ENCODE data around the gene SYNJ2. TPM values are rescaled to one million over a fixed set of nuclear protein-coding genes. Genes with fewer than 3 reads are reported as not detected.
A peak's percentile ranks its signal among the peaks of the same experiment; 100 is the strongest.

The SYNJ2 gene
- polyA plus RNA-seq, 6 donors from 2014 or later, result 2.4 to 9.5 (median 4.7) TPM

DNA sequence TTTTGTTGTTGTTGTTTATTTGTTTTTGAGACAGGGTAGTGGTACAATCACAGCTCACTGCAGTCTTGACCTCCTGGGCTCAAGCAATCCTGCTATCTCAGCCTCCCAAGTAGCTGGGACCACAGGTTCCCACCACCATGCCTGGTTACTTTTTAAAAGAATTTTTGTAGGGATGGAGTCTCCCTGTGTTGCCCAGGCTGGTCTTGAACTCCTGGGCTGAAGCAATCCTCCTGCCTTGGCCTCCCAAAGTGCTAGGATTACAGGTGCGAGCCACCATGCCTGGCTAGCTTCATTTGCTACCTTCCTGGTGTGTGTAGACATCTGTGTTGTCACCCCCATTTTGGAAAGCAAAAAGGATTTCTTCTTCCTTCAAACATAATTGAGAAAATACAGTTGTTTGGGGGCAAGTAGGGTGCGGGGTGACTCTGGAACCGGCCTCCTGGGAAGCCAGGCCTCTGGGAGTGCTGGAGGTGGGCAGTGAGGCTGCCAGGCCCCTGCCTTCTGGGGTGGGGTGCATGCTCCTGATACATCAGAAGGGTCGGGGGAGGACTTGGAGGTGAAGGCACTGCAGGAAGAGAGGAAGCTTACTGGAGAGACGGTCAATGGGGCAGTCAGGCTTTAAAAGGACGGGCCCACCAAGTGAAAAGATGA, 28.4 kb downstream of the SYNJ2 start:
- Mint-ChIP-seq H3K27me3 (no peaks in the 10 kb centered on the region), H3K9me3 (peaks cover 0 to 1% (median 0%) of the 10 kb centered on the region in 7 donors), H3K27ac (peak overlapping the region in 1 of 6 donors; percentile 59), H3K36me3 (peaks cover 0 to 5% of the 10 kb centered on the region in 2 donors), H3K4me1 (peaks cover 39 to 59% (median 49%) of the 10 kb centered on the region in 3 donors), H3K4me3 (peak overlapping the region in 3 of 8 donors; percentile 11 to 30 (median 22))
- DNase-seq, result no peak
- ATAC-seq (ENCODE audit: low read depth in 2 of 2), result no peak

DNA sequence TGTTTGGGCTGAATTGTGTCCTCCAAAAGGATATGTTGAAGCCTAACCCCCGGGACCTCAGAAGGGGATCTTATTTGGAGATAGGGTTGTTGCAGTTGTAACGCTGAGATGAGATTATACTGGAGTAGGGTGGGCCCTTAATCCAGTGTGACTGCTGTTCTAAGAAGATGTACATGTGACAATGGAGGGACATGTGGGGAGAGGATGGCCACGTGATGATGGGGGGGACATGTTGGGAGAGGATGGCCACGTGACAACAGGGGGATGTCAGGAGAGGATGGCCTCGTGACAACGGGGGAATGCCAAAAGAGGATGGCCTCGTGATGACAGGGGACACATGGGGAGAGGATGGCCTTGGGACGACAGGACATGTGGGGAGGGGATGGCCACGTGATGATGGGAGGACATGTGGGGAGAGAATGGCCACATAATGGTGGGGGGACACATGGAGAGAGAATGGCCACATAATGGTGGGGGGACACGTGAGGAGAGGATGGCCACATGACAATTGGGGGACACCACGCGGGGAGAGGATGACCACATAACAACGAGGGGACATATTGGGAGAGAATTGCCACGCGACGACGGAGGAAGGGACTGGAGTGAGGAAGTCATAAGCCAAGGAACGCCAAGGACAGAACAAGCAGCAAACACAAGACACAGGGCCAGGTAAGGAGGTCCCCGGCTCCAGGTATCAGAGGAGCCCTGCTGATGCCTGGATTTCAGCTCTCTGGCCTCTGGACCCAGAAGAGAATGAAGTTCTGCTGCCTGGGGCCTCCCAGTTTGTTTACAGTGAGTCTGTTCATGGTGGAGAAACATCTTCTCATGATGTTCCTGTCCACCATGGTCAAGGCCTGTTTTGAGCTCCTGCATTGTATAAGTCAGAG, 29.2 kb downstream of the SYNJ2 start:
- Mint-ChIP-seq H3K27ac (peak overlapping the region in 3 of 6 donors; percentile 36 to 59 (median 59)), H3K36me3 (peaks cover 0 to 5% of the 10 kb centered on the region in 2 donors), H3K4me1 (peaks cover 40 to 59% (median 48%) of the 10 kb centered on the region in 3 donors), H3K27me3 (no peaks in the 10 kb centered on the region), H3K4me3 (peak overlapping the region in 3 of 8 donors; percentile 7 to 44 (median 11)), H3K9me3 (peaks cover 0 to 1% (median 0%) of the 10 kb centered on the region in 7 donors)
- ATAC-seq (ENCODE audit: low read depth in 2 of 2) (no peak), DNase-seq (no peak)

DNA sequence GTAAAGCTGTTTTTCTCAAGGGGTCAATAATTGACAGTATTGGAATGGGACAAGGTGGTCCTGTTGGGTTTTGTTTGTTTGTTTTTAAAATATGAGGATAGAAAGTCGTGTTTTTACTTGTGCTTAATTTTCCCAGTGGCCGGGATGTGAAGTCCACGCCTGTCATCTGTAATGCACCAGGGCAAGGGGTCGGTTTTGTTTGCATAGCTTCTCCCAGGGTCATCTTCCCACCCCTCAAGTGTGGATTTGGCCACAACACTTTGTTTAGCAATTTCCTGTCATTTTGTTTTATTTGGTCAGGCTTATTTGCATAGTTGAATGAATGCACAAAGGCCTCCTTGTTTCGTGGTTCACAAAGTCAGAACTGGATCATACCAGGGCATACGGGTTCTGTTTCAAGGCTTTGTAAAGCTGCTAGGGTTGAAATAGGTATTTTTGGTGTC, 29.8 kb downstream of the SYNJ2 start:
- no peaks in the 10 kb centered on the region for H3K9me3 Mint-ChIP-seq
- no peak for ATAC-seq (ENCODE audit: low read depth in 2 of 2)
- H3K36me3 Mint-ChIP-seq, result no peaks in the 10 kb centered on the region
- H3K4me3 Mint-ChIP-seq, result peak overlapping the region in 1 of 8 donors; percentile 41
- peak overlapping the region in 3 of 6 donors; percentile 36 to 63 (median 59) for H3K27ac Mint-ChIP-seq
- DNase-seq, result no peak
- peaks cover 40 to 52% (median 41%) of the 10 kb centered on the region in 3 donors for H3K4me1 Mint-ChIP-seq
- H3K27me3 Mint-ChIP-seq, result no peaks in the 10 kb centered on the region

DNA sequence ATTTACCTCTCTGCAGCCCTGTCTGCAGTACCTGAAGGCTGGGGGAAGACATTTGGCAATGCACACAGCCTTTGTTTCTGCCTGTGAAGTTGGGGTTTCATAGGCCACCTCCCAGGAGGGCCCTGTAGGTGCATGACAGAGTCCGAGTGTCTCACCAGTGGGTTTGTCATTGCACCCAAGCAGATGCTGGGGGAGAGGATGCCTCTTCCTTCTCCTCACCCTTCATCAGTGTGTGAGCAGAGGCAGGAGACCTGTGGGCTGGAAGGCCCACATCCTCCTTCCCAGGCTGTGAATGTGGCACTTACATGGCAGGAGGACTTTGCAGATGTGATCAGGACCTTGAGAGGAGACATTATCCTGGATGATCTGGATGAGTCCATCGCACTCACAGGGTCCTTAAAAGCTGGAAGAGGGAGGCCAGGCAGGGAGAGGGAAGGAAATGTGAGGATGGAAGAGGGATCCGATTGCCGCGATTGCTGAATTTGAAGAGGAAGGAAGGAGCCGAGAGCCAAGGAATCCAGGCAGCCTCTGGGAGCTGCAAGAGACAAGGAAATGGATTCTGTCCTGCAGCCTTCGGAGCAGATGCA, 30.4 kb downstream of the SYNJ2 start:
- Mint-ChIP-seq H3K4me1 (peaks cover 40 to 51% (median 41%) of the 10 kb centered on the region in 3 donors), H3K27ac (peak overlapping the region in 2 of 6 donors; percentile 8 to 59), H3K36me3 (no peaks in the 10 kb centered on the region), H3K27me3 (no peaks in the 10 kb centered on the region), H3K9me3 (no peaks in the 10 kb centered on the region), H3K4me3 (peak overlapping the region in 1 of 8 donors; percentile 4)
- ATAC-seq (ENCODE audit: low read depth in 2 of 2), result no peak
- DNase-seq, result no peak

DNA sequence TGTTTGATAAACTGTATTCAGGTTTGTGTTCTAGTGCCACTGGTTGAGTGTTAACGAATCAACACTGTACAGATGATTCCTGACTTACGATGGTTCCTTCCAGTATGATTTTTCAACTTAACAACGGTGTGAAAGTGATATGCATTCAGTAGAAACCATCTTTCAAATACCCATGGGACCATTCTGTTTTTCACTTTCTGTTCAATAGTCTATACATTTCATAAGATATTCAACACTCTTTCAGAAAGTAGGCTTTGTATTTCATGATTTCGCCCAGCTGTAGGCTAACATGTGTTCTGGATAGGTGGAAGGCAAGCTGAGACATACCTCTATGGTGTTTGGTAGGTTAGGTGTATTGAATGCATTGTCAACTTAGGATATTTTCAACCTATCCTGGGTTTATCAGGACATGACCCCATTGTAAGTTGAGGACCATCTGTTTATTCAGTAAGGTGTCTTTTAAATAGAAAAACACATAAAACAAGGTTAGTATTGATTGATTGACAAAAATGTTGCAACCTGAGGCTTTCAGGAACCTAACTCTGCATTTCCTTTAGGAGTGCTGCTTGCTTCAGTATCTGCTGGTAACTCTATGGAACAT, 32.3 kb downstream of the SYNJ2 start:
- peak overlapping the region in 1 of 6 donors; percentile 38 for H3K27ac Mint-ChIP-seq

DNA sequence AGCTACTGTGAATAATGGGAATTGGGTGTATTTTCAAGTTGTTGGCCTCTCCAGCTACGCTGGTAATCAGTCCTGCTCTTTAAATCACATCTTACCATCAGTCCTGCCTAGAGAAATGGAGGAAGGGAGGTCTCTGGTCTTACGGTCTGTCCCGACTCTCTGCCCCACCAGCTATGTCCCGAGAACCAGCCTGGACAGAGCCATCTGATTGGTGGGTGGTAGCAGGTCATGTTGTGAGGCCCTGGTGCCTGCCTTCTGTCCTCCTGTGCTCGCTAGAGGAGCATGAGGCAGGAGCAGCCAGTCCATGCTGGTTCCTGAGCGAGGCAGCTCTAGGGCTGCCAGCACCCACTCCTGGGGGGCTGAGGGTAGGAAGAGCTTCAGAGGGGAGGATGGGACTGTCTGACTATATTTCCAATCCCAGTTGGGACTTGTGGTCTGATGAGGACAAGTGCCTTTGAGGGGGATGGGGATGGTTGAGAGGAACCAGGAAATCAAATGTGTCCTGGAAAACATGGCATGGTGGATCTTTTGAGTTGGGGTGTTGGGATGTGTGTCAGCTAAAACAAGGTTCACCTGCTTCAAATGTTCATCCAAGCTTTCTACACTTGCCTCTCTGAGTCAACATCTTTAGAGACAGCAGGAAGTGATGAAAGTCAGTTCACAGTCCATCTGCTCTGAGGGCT, 33.0 kb downstream of the SYNJ2 start:
- Mint-ChIP-seq H3K27ac (peak overlapping the region in 3 of 6 donors; percentile 22 to 54 (median 38)), H3K4me3 (no peak overlapping the region), H3K9me3 (no peaks in the 10 kb centered on the region), H3K4me1 (peaks cover 30 to 36% (median 33%) of the 10 kb centered on the region in 3 donors), H3K36me3 (no peaks in the 10 kb centered on the region), H3K27me3 (no peaks in the 10 kb centered on the region)
- ATAC-seq (ENCODE audit: low read depth in 2 of 2) (no peak), DNase-seq (no peak)

More for the DNA sequence above, 32.3 kb downstream of the SYNJ2 start:
- Mint-ChIP-seq H3K27me3 (no peaks in the 10 kb centered on the region), H3K4me3 (no peak overlapping the region), H3K36me3 (no peaks in the 10 kb centered on the region), H3K4me1 (peaks cover 36 to 43% (median 38%) of the 10 kb centered on the region in 3 donors), H3K9me3 (no peaks in the 10 kb centered on the region)
- DNase-seq (no peak), ATAC-seq (ENCODE audit: low read depth in 2 of 2) (no peak)

DNA sequence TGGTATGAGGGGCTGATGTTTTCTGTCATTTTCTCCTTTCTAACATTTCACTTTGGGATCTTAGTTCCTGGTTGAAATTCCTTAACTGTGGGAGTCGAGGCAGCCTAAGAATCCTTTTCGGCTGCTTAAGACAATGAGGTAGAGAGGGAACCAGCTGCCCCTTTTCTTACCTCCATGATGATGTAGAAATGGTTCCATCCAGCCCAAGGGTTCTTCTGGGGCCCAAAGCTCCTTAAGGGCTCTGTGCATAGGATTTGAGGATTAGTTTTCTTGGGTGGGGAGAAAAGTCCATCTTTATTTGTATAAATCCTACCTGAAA, 33.5 kb downstream of the SYNJ2 start:
- peaks cover 25 to 37% (median 36%) of the 10 kb centered on the region in 3 donors for H3K4me1 Mint-ChIP-seq
- DNase-seq (no peak), ATAC-seq (ENCODE audit: low read depth in 2 of 2) (no peak)
- H3K27ac Mint-ChIP-seq, result peak overlapping the region in 1 of 6 donors; percentile 22
- H3K9me3 Mint-ChIP-seq, result no peaks in the 10 kb centered on the region
- peaks cover 0 to 5% of the 10 kb centered on the region in 2 donors for H3K36me3 Mint-ChIP-seq
- no peak overlapping the region for H3K4me3 Mint-ChIP-seq
- no peaks in the 10 kb centered on the region for H3K27me3 Mint-ChIP-seq

DNA sequence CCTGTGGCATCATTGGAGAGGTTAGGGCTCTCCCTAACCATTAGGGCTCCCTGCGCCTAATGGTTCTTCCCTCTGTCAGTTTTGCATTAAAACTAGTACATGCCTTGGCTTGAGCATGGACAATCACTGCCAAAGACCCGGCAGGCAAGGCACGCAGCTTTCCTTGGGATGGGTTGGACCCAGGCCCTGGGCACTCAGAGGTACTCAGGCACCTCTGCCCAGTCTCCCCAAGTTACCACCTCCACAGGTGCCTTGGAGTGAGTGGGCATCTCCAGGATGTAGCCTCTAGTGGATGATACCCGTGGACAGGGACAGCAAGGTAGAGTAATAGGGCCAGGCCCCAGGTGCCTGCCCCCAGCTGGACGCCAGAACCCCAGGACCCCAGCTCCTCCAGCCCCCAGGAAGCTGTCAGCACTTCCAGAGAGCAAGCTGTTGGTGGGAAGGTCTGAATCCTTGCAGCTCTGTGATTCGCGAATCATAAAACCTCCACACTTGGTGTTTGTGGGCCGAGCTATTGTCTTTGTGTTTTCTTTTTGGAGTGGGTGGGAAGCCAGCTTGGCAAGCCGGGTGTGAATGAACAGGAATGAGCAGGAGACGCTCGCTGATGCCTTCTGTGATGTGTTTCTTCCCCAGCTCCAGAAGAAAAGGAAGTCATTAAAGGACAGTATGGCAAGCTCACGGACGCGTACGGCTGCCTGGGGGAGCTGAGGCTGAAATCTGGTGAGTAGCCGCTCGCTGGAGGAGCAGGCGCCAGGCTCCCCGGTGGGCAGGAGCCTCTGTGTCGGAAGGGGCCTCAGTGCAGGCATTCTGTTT, 35.1 kb downstream of the SYNJ2 start:
- ATAC-seq (ENCODE audit: low read depth in 2 of 2) (no peak), DNase-seq (no peak)
- Mint-ChIP-seq H3K9me3 (no peaks in the 10 kb centered on the region), H3K4me1 (peaks cover 10 to 25% (median 25%) of the 10 kb centered on the region in 3 donors), H3K27ac (peak overlapping the region in 2 of 6 donors; percentile 42 to 53), H3K27me3 (no peaks in the 10 kb centered on the region), H3K36me3 (peaks cover 0 to 10% of the 10 kb centered on the region in 2 donors), H3K4me3 (no peak overlapping the region)

DNA sequence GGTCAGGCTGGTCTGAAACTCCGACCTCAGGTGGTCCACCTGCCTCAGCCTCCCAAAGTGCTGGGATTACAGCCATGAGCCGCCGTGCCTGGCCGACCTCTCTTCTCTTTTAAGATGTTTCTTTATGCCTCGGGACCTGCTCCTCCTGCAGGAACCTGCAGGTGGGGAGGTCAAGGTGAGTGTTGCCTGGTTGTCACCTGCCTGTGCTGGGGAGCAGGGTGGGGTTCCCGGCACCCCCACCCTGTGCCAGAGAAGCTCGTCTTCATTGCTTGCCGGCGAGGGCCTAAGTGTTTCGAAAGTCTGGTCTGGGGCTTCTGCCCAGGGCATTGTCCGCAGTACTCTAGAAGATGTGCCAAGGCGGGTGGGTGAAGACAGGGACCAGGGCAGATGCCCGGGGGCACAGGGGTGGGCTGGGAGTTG, 36.0 kb downstream of the SYNJ2 start:
- ATAC-seq (ENCODE audit: low read depth in 2 of 2) (no peak), DNase-seq (no peak)
- peak overlapping the region in 1 of 6 donors; percentile 31 for H3K27ac Mint-ChIP-seq
- H3K4me3 Mint-ChIP-seq, result peak overlapping the region in 1 of 8 donors; percentile 71
- peaks cover 7 to 25% (median 19%) of the 10 kb centered on the region in 3 donors for H3K4me1 Mint-ChIP-seq
- no peaks in the 10 kb centered on the region for H3K9me3 Mint-ChIP-seq
- H3K36me3 Mint-ChIP-seq, result peaks cover 0 to 10% of the 10 kb centered on the region in 2 donors
- H3K27me3 Mint-ChIP-seq, result no peaks in the 10 kb centered on the region

DNA sequence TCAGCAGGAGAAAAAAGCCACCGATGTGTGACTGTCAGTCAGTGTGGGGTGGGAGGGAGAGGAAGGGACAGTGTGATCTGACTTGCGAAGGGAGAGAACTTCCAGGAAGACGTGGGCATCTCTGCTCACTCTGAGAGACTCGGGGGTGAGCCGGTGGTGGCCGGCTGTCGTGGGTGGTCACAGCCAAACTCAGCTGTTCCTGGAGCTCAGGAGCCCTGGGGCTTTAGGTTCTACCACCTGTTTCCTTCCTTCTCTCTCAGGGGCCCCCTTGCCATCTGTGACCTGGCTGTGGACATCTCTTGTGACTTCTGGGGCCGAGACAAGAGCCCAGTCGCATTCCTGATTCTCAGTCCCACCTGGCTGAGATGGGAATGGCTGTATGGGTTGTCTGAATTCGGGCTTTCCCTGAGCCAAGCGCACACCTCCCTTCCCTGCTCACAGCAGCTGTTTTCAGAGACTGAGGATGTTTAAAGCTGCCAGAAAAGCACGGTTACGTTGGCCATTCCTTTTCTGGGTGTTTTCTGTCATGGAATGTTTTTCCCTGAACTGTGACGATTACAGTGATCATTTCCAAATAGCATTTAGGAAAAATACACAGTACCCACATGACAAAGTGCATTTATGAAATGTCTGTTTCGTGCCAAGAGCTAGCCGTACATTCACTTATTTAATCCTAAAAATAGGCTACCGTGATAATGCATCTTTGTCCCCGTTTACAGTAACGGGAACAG, 36.5 kb downstream of the SYNJ2 start:
- H3K4me1 Mint-ChIP-seq, result peaks cover 7 to 25% (median 19%) of the 10 kb centered on the region in 3 donors
- H3K27me3 Mint-ChIP-seq, result no peaks in the 10 kb centered on the region
- ATAC-seq (ENCODE audit: low read depth in 2 of 2) (no peak), DNase-seq (no peak)
- no peaks in the 10 kb centered on the region for H3K9me3 Mint-ChIP-seq
- peak overlapping the region in 2 of 6 donors; percentile 31 to 47 for H3K27ac Mint-ChIP-seq
- peaks cover 0 to 10% of the 10 kb centered on the region in 2 donors for H3K36me3 Mint-ChIP-seq
- H3K4me3 Mint-ChIP-seq, result peak overlapping the region in 1 of 8 donors; percentile 71

DNA sequence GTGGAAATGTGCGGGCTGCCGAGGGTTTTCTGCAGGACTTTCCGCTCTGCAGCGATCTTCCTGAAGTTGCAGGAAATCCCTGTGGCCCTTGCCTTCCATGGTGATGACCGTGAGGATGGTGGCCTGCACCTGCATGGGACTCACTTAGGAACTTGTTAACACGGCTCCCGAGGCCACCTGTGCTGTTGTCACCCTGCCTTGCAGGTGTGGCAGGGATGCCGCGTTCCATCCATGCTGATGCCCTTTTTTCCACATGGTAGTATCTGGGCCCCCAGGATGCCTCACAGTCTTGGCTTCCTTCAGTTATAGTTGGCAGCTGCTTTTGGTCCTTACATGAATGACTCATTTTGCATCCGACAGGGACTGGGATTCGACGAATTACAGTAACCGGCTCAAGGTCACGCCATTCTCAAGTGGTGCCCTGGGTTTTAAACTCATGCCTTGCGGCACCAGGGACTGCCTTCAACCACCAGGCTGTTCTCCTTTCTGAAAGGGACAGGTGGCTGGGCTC, 37.2 kb downstream of the SYNJ2 start:
- Mint-ChIP-seq H3K27ac (no peak overlapping the region), H3K4me3 (no peak overlapping the region), H3K9me3 (no peaks in the 10 kb centered on the region), H3K27me3 (no peaks in the 10 kb centered on the region), H3K36me3 (peaks cover 0 to 10% of the 10 kb centered on the region in 2 donors), H3K4me1 (peaks cover 7 to 20% (median 18%) of the 10 kb centered on the region in 3 donors)
- ATAC-seq (ENCODE audit: low read depth in 2 of 2) (no peak), DNase-seq (no peak)

Data from naive B cell (primary cell).